GM21390 (cell line): ENCODE measurements around the gene CPA4.
"Not testable (repeated sequence)": the region's sequence is repeated elsewhere in the genome, so short reads cannot be mapped to it uniquely, and the experiment has no call there.

Source experiments
- ATAC-seq: cut with Tn5 transposase; IDR thresholded peaks from one replicate; pipeline ENCODE4 v1.9.1; 2021; ENCODE audit not compliant: unreplicated experiment

CPA4 gene, protein sequence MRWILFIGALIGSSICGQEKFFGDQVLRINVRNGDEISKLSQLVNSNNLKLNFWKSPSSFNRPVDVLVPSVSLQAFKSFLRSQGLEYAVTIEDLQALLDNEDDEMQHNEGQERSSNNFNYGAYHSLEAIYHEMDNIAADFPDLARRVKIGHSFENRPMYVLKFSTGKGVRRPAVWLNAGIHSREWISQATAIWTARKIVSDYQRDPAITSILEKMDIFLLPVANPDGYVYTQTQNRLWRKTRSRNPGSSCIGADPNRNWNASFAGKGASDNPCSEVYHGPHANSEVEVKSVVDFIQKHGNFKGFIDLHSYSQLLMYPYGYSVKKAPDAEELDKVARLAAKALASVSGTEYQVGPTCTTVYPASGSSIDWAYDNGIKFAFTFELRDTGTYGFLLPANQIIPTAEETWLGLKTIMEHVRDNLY

GRCh38 chr7:130292682-130293257 is at the start of gene CPA4:
Gene CPA4, plus strand, starts transcription at chr7:130293161. Its CDS starts 20 bp downstream, at chr7:130293181.
- ATAC-seq: no peak

GRCh38 chr7:130243486-130243885 is 49.5 kb upstream of the CPA4 start:
- ATAC-seq: not testable (repeated sequence)

- ATAC-seq: not testable (repeated sequence)
Measured at GRCh38 chr7:130246491-130246890, 46.5 kb upstream of the CPA4 start.

DNA sequence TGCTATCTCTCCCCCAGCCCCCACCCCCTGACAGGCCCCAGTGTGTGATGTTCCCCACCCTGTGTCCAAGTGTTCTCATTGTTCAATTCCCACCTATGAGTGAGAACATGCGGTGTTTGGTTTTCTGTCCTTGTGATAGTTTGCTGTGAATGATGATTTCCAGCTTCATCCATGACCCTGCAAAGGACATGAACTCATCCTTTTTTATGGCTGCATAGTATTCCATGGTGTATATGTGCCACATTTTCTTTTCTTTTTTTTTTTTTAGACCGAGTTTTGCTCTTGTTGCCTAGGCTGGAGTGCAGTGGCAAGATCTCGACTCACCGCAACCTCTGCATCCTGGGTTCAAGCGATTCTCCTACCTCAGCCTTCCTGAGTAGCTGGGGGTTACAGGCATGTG is 44.1 kb upstream of the CPA4 start:
- ATAC-seq: not testable (repeated sequence)

DNA sequence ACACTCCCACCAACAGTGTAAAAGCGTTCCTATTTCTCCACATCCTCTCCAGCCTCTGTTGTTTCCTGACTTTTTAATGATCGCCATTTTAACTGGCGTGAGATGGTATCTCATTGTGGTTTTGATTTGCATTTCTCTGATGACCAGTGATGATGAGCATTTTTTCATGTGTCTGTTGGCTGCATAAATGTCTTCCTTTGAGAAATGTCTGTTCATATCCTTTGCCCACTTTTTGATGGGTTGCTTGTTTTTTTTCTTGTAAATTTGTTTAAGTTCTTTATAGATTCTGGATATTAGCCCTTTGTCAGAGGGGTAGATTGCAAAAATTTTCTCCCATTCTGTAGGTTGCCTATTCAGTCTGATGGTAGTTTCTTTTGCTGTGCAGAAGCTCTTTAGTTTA is 43.3 kb upstream of the CPA4 start:
- ATAC-seq: not testable (repeated sequence)

DNA sequence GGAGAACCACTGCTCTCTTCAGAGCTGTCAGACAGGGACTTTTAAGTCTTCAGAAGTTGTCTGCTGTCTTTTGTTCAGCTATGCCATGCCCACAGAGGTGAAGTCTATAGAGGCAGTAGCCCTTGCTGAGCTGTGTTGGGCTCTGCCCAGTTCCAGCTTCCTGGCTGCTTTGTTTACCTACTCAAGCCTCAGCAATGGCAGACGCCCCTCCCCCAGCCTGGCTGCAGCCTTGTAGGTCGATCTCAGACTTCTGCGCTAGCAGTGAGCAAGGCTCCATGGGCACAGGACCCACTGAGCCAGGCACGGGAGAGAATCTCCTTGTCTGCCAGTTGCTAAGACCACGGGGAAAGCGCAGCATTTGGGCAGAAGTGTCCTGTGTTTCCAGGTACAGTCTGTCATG is 38.4 kb upstream of the CPA4 start:
- no peak for ATAC-seq

DNA sequence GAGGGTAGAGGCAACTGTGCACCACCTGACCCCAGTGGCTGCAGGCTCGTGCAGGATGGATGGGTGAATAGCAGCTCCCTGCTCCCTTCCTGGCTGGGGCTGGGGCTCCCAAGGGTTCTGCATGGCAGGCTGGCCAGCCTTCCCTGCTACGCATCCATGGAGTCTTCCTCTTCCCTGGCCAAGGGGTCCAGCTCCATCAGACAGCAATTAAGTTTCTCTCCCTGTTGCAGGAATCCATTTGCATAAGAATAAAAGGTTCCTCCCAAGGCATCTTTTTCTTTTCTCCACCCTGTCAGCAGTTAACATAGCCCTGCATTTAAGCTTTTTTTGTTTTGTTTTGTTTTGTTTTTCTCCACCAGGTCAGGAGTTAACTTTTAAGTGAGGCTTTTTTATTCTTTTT is 36.3 kb upstream of the CPA4 start:
- ATAC-seq: no peak

- ATAC-seq: no peak
Measured at GRCh38 chr7:130258494-130259078, 34.4 kb upstream of the CPA4 start.

DNA sequence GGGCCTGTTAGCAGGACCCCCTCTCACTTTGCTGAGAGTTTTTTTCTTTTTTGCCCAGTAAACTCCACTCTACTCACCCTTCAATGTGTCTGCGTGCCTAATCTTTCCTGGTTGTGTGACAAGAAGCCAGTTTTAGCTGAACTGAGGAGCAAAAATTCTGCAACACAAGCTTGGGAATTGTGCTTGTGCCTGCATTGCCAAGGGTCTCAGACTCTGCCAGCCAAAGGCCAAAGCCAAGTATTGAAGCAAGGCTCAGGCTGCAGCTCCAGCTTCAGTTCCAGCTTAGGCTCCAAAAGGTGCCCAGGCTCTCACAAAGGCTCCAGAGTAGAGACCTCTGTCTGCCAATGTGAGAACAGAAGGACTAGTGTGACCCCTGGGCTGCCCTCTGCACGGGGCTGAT is 30.5 kb upstream of the CPA4 start:
- no peak for ATAC-seq

DNA sequence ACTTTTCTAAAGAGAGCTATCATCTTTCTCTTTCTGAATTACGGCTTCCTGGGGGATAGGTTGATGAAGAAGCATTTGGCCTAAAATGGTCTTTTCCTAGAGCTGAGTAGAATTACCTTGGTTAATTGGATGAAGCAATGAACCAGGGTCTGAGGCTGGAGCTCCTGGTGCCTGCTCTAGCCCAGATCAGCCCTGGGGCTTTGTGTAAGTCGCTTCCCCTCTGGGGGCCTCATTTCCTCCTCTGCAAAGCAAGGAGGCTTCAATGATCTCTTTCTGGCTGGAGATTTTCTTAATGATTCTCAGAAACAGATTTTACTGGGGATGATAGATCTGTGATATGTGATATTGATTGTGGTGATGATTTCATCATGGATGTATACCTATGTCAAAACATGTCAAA is 29.8 kb upstream of the CPA4 start:
- ATAC-seq: no peak

DNA sequence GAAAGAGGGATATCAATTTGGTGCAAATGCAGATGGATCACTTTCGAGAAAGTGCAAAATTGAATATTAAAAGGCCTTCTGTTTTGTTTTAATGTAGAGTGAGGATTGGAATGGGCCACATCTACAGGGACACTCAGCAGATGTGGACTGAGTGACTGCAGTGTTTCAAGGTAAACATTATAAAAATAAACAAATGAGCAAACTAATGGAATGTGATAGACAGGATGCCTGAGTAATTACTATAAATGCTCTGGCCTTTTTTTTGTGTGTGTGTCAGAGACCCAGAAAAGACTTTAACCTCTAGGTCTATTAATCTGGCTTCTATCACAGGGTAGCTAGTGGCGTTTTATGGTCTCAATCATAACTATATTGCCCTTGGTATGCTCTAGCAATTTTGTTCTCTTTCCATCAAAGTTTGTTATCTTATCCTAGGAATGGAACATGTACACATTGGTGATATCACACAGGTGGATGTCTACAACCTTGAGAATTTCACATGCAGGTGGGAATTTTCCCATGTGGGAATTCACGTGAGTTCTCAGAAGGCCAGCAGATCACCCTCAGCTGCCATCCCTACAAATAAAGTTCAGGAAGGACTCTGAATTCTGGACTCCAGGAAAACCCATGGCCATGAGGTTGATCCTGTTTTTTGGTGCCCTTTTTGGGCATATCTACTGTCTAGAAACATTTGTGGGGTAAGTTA is 26.6 kb upstream of the CPA4 start, which contains the start of gene CPA2:
CPA2 (plus strand) TSS at position 606 of the 703 bp plus-strand sequence; CDS start at position 625, 19 bp downstream.
- no peak for ATAC-seq

DNA sequence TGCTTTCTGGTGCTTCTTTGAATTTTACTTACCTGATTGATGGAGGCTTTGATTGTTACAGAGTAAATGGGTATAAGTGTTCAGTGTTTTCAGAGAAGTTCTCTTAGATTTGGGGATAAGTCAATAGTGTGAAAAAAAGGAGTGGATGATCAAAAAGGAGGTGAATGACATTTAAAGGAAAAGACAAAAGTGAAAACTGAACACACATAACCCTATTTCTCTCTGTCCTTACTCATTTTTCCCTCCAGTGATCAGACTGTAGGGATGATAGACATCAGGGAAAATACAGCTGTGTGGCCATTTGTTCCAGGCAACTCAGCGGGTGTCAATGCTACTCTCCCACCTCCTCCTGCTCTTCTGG is 26.0 kb upstream of the CPA4 start:
- ATAC-seq: no peak

DNA sequence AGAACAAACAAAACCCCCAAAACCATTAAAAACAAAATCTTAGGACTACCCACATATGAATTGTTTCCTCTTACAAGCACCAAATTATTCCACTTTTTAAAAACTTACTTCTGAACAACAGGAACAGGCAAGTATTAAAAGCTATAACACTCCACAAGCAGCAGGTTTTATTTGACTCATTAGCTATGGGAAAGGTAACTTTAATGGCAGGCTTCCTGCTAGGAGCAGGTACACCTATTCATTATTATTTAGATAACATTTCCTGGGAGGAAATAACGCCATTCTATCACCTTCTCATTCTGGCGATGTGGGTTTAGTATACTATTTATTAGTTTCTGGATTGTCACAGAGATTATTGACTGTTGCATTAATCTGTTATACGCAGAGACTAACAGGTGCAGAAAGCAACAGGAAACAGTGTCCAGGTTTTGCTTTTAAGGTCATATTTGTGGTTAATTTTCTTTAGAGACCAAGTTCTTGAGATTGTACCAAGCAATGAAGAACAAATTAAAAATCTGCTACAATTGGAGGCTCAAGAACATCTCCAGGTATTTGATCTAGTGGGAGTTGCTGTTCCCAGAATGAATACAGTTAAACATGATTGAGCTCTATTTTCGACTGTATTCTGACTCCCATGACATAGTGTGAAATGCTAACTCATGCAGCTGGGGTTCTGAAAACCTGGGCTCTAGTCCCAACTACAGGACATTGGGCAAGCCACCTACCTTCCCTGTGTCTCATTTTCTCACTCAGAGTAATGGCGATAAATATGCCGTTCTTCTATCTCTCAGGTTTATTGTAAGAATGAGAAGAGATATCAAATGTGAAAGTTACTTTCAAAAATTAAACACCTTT is 24.3 kb upstream of the CPA4 start:
- ATAC-seq: no peak

GRCh38 chr7:130269318-130269694 is 23.7 kb upstream of the CPA4 start:
- no peak for ATAC-seq

- ATAC-seq: no peak
Measured at GRCh38 chr7:130270947-130271800, 21.8 kb upstream of the CPA4 start.

DNA sequence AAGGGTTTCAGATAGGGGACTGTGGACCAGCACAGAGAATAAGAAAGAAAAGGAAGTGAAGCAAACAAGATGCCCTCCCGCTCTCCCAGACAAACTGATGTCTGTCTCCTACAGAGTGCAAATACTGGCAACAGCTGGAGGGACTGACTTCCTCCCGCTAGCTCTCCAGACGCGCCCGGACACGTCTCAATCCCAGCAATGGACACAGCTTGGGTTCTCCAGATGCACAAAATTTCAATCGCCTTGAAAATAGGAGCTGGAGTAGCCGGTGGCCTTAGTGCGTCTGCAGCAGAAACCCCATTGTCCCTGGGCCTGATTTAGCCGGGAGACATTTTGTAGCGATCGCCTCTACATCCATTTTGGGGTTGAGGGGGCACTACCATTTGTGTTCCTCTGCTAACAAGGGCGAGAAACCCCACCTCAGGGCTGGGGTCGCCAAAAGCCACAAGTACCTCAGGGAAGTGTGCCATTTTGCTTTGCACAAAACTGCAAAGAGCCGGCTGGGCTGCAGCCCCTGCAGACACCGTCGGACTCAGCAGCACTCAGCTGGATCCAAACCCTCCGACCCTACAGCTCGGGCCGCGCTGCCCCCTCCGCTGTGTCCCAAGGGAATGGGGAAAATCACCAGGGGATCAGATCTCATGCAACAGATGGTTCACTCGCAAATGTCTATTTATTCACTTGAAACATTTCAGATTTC is 20.4 kb upstream of the CPA4 start:
- no peak for ATAC-seq

DNA sequence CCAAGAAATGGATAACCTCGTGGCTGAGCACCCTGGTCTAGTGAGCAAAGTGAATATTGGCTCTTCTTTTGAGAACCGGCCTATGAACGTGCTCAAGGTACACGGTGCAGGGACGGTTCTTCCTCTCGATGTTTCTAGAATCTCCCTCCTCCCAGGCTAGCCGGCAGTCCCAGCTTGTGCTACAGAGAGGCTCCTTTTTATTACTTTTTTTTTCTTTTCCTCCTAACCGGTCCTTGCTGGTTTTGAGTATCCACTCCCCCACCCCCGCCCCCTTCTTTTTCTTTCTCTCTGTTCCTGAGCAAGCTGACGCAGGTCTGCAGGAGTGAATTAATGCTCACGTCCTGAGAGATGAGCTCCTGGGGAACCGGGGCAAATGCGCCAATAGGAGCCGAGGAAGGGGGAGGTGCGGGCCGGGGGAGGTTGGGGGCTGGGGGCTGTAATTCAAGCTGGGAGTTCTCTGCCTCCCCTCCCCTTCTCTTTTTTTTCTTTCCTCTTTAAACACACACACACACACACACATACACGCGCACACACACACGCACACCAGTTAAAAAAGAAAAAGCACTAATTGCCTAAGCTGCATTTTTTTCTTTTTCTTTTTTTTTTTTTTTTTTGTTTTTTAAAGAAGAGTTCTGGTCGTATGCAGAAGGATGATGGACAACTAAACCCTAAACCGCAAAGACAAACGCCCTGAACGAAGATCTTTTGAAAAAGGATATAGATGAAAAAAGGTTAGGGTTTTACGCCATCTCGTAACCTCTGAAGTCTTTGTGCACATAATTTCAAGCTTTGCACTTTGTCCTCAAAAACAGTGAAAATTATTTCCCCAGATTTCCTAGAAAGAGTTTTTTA is 19.7 kb upstream of the CPA4 start:
- ATAC-seq: no peak

DNA sequence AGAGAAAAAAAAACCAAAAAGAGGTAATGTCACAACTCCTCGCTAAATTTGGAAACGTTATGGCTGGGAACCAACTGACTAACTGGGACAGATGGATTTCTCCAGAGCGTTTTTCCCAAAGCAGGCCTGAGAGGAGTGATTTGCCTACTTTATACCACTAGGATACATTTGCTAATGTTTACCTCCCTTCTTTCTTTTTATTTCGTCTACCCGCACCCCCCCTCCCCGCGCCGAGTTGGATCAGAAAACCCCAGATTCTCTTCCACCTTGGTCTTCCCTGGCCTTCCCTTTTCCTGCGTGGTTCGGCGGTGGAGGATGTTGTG is 19.1 kb upstream of the CPA4 start:
- no peak for ATAC-seq
